SJSA1 (cell line): ENCODE data around the gene DHX35. TPM values are rescaled to one million over a fixed set of nuclear protein-coding genes. Genes with fewer than 3 reads are reported as not detected.
A peak's percentile ranks its signal among the peaks of the same experiment; 100 is the strongest.

ENCODE experiments used
- DNase-seq, 2 experiments: peaks; one replicate each; pipeline ENCODE4 v3.0.0-alpha.2; 2015 to 2020; ENCODE audit warnings: low spot score in 2 of 2, low read depth in 1 of 2
- H3K27ac ChIP-seq: fragments of 250-450 bp; sonication (Bioruptor Pico); 2 replicates; pipeline ENCODE4 v1.5.1; 2020; ENCODE audit warnings: mild to moderate bottlenecking, moderate library complexity
- H3K27me3 ChIP-seq: fragments of 250-450 bp; sonication (Bioruptor Pico); replicated peaks from 2 replicates; pipeline ENCODE4 v1.5.1; 2020; ENCODE audit warnings: mild to moderate bottlenecking, moderate library complexity
- H3K36me3 ChIP-seq: fragments of 250-450 bp; sonication (Bioruptor Pico); 2 replicates; pipeline ENCODE4 v1.5.1; 2020; ENCODE audit warnings: mild to moderate bottlenecking
- H3K4me1 ChIP-seq: fragments of 250-450 bp; sonication (Bioruptor Pico); replicated peaks from 2 replicates; pipeline ENCODE4 v1.6.1; 2021; ENCODE audit warnings: mild to moderate bottlenecking
- H3K4me3 ChIP-seq: fragments of 250-450 bp; sonication (Bioruptor Pico); 2 replicates; pipeline ENCODE4 v1.5.1; 2020; ENCODE audit warnings: mild to moderate bottlenecking
- H3K9me3 ChIP-seq: fragments of 250-450 bp; sonication (Bioruptor Pico); replicated peaks from 2 replicates; pipeline ENCODE4 v1.5.1; 2020; ENCODE audit warnings: mild to moderate bottlenecking
- total RNA-seq: library from RNA; depleted of rRNA; stranded (reverse); fragments of >200 nt; shearing (Covaris generic); gene quantifications from 2 replicates; pipeline ENCODE4 v1.2.3, GENCODE V29; 2014

Gene DHX35
- total RNA-seq, 1 experiment from 2014 or later: 18.7 TPM

DNA sequence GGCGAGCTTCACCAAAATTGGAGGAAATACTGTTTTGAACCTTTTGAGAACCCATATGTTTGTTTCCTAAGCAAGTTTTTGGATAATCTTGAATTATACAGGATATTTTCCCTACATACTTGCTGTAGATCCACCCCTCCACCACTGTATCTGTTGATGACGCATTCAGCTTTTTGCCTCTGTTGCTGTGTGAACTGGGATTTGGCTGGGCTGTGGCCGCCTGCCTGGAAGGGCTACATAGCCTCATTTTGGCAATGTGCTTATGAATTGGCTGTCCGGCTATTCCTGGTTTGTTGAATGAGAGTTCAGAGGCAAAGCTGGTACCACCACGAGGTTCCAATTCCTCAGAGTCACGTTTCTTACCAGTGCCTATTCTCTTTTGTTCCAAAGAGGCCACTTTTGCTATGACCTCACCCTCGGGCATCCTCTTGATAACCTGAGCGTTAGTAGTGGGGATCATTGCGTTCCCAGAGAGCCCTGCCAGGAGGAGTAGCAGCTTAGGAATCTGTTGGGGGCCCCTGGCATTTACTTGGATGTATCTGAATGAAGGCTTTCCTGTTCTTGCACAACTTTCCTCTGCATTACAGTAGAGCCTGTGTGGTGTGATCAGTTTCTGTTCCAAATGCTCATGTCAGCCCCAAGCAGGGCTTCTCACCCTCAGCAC is 29.6 kb upstream of the DHX35 start:
- no peak for DNase-seq
- H3K27ac ChIP-seq: no peak overlapping the region

DNA sequence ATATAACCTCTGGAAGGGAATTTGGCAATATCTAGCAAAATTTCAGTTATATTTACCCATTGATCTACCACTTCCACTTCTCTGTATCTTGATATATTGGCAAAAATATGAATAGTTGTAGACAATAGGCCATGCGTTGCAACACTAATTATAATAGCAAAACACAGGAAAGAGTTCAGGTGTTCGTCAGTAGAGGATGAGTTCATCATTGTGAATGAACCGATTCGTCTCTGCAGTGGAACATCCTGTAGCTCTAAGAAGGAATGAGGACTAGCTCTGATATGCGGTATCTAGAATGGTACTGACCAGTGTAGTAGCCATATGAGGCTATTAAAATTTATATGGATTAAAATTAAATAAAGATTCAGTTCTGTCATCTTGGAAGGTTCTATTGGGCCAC is 27.6 kb upstream of the DHX35 start:
- H3K4me3 ChIP-seq: no peak overlapping the region
- no peaks in the 10 kb centered on the region for H3K27me3 ChIP-seq
- H3K36me3 ChIP-seq: peaks cover 73% of the 10 kb centered on the region
- H3K4me1 ChIP-seq: peaks cover 10% of the 10 kb centered on the region
- DNase-seq: no peak
- no peaks in the 10 kb centered on the region for H3K9me3 ChIP-seq
- H3K27ac ChIP-seq: no peak overlapping the region

More for the DNA sequence above, 29.6 kb upstream of the DHX35 start:
- Histone ChIP-seq H3K36me3 (peaks cover 70% of the 10 kb centered on the region), H3K9me3 (no peaks in the 10 kb centered on the region), H3K4me1 (peaks cover 27% of the 10 kb centered on the region), H3K4me3 (no peak overlapping the region), H3K27me3 (no peaks in the 10 kb centered on the region)

DNA sequence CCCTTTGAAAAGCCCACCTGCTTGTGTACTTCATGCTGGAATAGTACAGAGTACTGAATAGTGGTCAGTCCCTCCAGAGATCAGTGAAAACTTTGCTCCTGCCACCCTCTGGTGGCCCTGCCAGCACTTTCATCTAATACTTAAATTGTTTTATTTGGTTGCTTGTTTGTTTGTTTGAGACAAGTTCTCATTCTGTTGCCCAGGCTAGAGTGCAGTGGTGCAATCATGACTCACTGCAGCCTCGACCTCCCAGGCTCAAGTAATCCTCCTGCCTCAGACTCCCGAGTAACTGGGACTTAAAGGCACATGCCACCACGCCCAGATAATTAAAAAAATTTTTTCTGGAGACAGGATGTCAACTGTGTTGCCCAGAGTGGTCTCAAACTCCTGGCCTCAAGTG is 26.9 kb upstream of the DHX35 start:
- H3K36me3 ChIP-seq: peaks cover 74% of the 10 kb centered on the region
- H3K9me3 ChIP-seq: no peaks in the 10 kb centered on the region
- DNase-seq: peak; percentile 52 to 59
- no peaks in the 10 kb centered on the region for H3K27me3 ChIP-seq
- peaks cover 10% of the 10 kb centered on the region for H3K4me1 ChIP-seq
- no peak overlapping the region for H3K4me3 ChIP-seq
- 0 out of 2 replicates have a peak overlapping the region, but pooled peaks have one; percentile 43 for H3K27ac ChIP-seq

DNA sequence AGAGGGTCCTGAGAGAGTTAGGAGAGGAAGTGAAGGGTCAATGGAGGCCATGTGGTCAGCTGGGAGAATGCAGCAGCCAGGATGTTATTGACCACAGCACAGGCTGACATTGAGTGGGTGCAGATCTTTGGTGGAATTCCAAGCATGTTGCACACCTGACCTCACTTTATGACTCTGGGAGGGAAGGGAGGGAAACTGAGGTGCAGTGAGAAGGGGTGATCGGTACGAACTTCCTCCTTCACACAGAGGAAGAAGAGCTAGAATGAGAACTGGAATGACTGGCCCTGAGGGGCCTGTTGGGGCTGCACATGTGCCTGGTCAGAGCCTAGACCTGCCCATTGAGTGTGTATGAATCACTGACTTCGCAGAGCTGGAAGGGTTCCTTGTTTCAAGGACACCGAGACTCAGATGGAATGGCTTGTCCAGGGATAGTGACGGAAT is 26.2 kb upstream of the DHX35 start:
- peaks cover 10% of the 10 kb centered on the region for H3K4me1 ChIP-seq
- DNase-seq: no peak
- H3K27ac ChIP-seq: no peak overlapping the region
- H3K9me3 ChIP-seq: no peaks in the 10 kb centered on the region
- H3K27me3 ChIP-seq: no peaks in the 10 kb centered on the region
- peaks cover 76% of the 10 kb centered on the region for H3K36me3 ChIP-seq
- H3K4me3 ChIP-seq: no peak overlapping the region

DNA sequence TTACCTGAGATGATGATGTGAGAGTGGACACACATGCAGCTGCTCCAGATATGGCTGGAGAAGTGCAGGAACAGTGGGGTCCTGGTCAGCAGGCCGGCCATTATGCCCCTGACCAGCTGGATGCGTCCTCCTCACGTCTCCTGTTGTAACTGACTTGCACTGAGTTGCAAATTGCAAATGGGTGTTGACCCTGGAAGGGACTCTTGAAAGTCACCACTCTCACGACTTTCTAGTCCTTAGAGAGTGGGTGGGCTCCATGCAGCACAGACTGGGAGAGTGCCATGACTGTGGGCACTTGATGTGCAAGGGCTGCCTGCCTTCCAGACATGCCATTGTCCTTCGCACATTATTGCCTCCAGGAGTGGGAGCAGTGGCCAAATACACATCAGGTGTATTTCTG is 25.1 kb upstream of the DHX35 start:
- H3K36me3 ChIP-seq: peaks cover 78% of the 10 kb centered on the region

DNA sequence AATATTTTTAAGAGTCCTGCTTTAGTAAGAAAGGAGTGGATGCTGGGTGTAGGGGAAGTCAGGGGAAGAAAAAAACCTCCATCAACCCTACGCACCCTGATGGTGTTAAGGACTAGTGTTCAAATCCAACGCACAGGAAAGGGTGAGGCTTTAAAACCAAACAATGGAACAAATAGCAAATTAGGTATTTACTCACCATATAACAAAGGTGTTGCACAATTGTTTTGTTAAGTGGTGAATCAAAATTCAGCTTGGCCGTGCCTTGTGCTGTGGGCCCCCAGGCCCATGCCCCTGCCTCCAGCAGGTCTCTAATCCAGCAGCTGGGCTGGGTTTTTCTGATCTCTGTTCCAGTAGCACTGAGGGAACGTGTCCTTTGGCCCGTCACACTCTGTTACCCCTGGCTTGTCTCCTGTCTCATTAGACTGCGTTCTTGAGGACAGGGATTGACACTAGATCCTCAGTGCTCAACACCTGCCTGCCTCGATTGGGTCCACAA is 24.1 kb upstream of the DHX35 start:
- no peak for DNase-seq
- H3K4me3 ChIP-seq: no peak overlapping the region
- H3K9me3 ChIP-seq: no peaks in the 10 kb centered on the region
- no peak overlapping the region for H3K27ac ChIP-seq
- H3K4me1 ChIP-seq: peaks cover 5% of the 10 kb centered on the region
- H3K27me3 ChIP-seq: no peaks in the 10 kb centered on the region
- H3K36me3 ChIP-seq: peaks cover 80% of the 10 kb centered on the region

More for the DNA sequence above, 25.1 kb upstream of the DHX35 start:
- no peaks in the 10 kb centered on the region for H3K9me3 ChIP-seq
- H3K27ac ChIP-seq: no peak overlapping the region
- no peak for DNase-seq
- H3K4me1 ChIP-seq: peaks cover 6% of the 10 kb centered on the region
- H3K27me3 ChIP-seq: no peaks in the 10 kb centered on the region
- no peak overlapping the region for H3K4me3 ChIP-seq

DNA sequence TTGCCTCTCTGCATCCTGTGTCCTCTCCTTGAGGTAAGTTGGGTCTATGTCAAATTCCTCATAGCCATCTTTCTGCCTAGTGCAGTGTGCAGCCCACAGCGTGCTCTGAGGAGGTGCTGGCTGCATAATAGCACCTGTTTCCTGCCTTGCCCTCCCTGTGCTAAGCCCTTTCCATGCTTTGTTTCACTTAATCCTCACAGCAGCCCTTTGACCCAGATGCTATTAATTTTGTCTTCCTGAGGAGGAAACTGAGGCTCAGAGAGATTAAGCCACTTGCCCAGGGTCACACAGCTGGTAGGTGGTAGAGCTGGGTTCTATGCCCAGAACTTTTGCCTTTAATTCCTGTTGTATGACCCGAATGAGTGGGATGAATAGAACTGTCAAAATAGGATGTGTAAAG is 22.5 kb upstream of the DHX35 start:
- Histone ChIP-seq H3K9me3 (no peaks in the 10 kb centered on the region), H3K4me3 (no peak overlapping the region), H3K27ac (no peak overlapping the region), H3K4me1 (peaks cover 5% of the 10 kb centered on the region), H3K27me3 (no peaks in the 10 kb centered on the region), H3K36me3 (peaks cover 90% of the 10 kb centered on the region)
- no peak for DNase-seq

DNA sequence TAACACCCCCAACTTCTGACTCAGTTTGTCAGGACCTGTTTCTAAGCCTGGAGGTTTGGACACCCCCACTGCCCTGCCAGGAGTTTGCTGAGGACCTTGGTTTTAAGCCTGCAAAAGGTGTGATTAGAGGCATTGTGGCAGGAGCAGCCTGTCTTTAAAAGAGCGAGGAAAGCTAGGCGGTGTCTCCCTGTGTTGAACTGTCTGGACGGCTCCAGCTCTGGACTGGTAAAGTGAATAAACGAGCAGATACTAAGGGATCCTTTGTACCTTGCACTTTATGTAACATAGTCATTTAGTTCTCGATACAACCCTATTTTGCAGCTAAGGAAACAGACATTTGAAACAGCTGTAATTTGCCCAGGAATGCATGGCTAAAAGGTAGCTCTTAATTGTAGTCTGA is 21.5 kb upstream of the DHX35 start:
- no peak for DNase-seq
- Histone ChIP-seq H3K27me3 (no peaks in the 10 kb centered on the region), H3K4me1 (no peaks in the 10 kb centered on the region; the same call in 1 of the 2 replicates), H3K36me3 (peaks cover 95% of the 10 kb centered on the region), H3K9me3 (no peaks in the 10 kb centered on the region), H3K27ac (no peak overlapping the region), H3K4me3 (no peak overlapping the region)

DNA sequence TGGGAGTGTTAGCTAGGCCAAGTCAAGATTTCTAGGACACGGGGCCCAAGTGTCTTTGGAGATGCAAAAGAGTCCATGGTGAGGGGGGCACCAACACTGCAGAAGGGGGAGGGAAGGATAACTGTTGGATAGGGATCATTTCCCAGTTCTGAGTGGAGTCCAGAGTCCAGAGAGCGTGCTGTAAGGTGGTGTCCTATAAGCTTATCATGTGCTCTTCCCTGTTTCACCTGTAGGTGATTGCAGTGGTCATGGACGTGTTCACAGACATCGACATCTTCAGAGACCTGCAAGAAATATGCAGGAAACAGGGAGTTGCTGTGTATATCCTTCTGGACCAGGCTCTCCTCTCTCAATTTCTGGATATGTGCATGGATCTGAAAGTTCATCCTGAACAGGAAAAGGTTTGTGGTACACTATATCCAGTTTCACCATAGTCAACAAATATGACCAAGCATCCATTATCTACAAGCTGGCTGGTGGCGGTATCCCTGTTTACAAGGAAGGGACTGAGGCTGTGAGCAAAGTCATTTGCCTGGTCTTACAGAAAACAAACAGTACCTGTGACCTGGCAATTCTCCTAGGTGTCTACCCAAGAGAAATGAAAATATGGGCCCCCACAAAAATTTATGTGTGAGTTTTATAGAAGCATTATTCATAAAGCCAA is 20.3 kb upstream of the DHX35 start:
- H3K27ac ChIP-seq: no peak overlapping the region
- H3K27me3 ChIP-seq: no peaks in the 10 kb centered on the region
- H3K4me1 ChIP-seq: no peaks in the 10 kb centered on the region
- H3K9me3 ChIP-seq: no peaks in the 10 kb centered on the region
- H3K4me3 ChIP-seq: no peak overlapping the region
- peaks cover 93% of the 10 kb centered on the region for H3K36me3 ChIP-seq
- DNase-seq: no peak

DNA sequence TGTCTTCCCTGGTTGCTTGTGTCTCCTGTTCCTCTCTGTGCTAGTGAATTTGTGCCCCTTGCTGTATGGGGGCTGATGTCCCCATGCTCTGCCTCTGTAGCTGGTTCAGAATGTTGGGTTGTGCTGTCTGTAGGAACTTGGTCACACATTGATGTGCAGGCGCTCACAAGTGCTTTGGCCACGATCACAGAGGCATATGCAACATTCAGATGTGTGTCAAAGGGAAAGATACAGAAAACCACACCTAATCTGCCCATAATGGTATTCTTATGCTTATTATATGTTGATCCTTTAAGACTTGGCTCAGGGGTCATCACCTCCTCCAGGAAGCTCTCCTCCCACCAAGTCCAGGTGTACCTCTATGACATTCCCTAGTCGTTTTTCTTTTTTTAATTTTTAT is 17.1 kb upstream of the DHX35 start:
- peaks cover 94% of the 10 kb centered on the region for H3K36me3 ChIP-seq
- H3K4me3 ChIP-seq: no peak overlapping the region
- H3K27me3 ChIP-seq: no peaks in the 10 kb centered on the region
- H3K27ac ChIP-seq: no peak overlapping the region
- H3K9me3 ChIP-seq: 0 out of 2 replicates have a peak, but pooled peaks cover 3% of the 10 kb centered on the region
- DNase-seq: no peak
- H3K4me1 ChIP-seq: no peaks in the 10 kb centered on the region

DNA sequence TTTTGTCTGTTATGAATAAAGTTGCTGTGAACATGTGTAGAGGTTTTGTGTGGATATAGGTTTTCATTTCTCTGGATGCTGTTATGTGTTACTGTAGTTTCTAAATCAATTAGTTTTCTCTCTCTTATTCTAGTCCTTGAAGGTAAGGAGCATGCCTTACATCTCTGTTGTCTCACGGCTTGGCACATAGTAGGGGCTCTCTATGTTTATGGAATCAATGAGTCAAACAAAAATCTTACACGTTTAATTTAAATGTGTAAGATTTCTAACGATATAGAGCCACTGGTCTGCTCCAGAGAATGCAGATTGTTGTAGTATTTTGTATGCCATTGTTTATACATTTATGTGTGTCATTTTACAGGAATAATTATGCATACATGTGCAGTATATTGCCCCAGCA is 15.3 kb upstream of the DHX35 start:
- H3K36me3 ChIP-seq: peaks cover 94% of the 10 kb centered on the region
- 0 out of 2 replicates have a peak, but pooled peaks cover 3% of the 10 kb centered on the region for H3K9me3 ChIP-seq
- H3K4me3 ChIP-seq: no peak overlapping the region
- H3K27ac ChIP-seq: no peak overlapping the region
- no peaks in the 10 kb centered on the region for H3K4me1 ChIP-seq
- no peak for DNase-seq
- no peaks in the 10 kb centered on the region for H3K27me3 ChIP-seq

DNA sequence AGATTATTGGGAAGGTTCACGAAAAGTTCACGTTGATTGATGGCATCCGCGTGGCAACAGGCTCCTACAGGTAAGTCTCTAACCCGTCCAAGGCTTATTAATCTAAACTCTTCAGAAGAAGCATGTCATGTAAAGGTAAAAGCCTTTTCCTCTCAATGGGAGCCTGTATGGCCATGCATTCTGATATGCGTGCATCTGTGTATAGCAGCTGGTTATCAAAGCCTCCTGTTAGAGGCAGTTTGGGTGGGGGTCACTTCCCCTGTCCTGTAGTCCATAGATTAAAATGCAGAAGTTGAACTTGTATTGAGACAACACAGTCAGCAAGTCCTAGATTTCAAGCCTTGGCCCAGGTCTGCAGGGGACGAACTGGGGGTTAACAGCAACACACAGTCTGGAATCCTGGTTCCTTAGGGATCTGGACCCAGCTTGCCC is 14.2 kb upstream of the DHX35 start:
- no peaks in the 10 kb centered on the region for H3K4me1 ChIP-seq
- H3K27ac ChIP-seq: no peak overlapping the region
- H3K9me3 ChIP-seq: 0 out of 2 replicates have a peak, but pooled peaks cover 3% of the 10 kb centered on the region
- no peak overlapping the region for H3K4me3 ChIP-seq
- peaks cover 94% of the 10 kb centered on the region for H3K36me3 ChIP-seq
- no peaks in the 10 kb centered on the region for H3K27me3 ChIP-seq
- DNase-seq: no peak

DNA sequence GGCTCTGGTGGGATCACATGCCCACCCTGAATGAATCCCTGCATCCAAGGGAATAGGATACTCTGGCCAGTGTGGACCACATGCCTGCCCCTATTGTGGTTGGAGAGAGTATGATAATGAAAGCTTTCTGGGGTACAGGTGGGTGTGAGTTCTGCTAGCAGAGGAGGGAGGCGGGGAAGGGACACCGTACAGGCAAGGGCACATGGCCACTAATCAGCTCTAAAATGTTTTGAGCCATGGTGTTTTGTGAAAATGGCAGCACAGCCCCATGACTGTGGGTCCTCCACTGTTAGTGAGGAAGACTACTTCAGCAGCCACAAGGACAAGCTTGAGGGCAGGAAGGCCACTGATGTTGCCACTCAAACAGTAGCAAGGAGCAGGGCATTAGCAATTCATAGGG is 11.9 kb upstream of the DHX35 start:
- 0 out of 2 replicates have a peak, but pooled peaks cover 3% of the 10 kb centered on the region for H3K9me3 ChIP-seq
- no peak overlapping the region for H3K4me3 ChIP-seq
- peaks cover 90% of the 10 kb centered on the region for H3K36me3 ChIP-seq
- no peak for DNase-seq
- H3K27ac ChIP-seq: no peak overlapping the region
- no peaks in the 10 kb centered on the region for H3K27me3 ChIP-seq
- no peaks in the 10 kb centered on the region for H3K4me1 ChIP-seq

DNA sequence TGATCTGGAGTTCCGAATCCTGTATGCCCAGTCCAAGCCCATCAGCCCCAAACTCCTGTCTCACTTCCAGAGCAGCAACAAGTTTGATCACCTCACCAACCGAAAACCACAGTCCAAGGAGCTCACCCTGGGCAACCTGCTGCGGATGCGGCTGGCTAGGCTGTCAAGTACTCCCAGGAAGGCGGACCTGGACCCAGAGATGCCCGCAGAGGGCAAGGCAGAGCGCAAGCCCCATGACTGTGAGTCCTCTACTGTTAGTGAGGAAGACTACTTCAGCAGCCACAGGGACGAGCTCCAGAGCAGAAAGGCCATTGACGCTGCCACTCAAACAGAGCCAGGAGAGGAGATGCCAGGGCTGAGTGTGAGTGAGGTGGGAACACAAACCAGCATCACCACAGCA is 10.5 kb upstream of the DHX35 start:
- 0 out of 2 replicates have a peak, but pooled peaks cover 3% of the 10 kb centered on the region for H3K9me3 ChIP-seq
- no peak for DNase-seq
- H3K4me3 ChIP-seq: no peak overlapping the region
- no peak overlapping the region for H3K27ac ChIP-seq
- no peaks in the 10 kb centered on the region for H3K27me3 ChIP-seq
- no peaks in the 10 kb centered on the region for H3K4me1 ChIP-seq
- peaks cover 83% of the 10 kb centered on the region for H3K36me3 ChIP-seq
